GM08714 (cell line): ENCODE measurements around the gene CEACAM21.

Experiments
- H3K4me3 ChIP-seq: fragments of 200-500 bp; sonication (Bioruptor generic); 2 replicates; pipeline ENCODE4 v1.5.1; 2014; ENCODE audit warnings: mild to moderate bottlenecking, low read length, inconsistent platforms
- ZNF274 ChIP-seq: IDR thresholded peaks from 2 replicates; pipeline ENCODE4 v1.6.1; 2012; ENCODE audit warnings: mild to moderate bottlenecking, low read depth, low read length

CEACAM21 gene

DNA sequence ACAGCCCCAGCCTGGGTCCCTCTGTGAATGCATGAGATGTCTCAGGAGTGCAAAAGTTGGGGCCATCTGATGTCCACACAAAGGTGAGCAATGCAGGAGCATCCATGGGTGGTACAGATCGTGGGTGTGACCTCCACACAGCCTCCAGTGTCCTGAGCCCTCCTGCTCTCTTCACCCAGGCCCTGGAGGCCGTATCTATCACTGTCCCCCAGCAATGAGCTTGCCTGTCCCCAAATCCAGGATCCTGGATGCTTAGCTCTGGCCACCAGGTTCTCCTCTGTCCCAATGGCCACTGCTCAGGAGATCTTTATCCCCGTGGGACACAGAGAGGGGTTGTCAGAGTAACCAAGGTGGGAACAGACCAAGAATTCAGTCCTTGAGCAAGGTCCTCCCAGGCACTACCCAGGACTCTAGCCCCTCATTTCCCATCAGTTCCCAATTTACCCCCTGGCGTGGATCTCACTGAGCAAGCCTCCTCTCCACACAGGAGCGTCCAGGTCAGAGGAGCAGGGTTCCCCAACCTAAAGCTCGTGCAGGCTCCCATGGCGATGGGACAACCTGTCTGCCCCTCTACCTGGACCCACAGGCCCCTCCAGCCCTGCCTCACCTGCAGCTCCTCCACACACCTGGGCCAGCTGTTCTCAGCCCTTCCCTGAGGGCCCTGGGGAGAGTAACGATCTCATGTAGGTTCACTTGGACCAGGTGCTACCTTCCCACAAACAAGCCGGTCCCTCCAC is 11.3 kb downstream of the CEACAM21 start:
- TF ChIP-seq ZNF274: no peak
- no peak overlapping the region for H3K4me3 ChIP-seq

DNA sequence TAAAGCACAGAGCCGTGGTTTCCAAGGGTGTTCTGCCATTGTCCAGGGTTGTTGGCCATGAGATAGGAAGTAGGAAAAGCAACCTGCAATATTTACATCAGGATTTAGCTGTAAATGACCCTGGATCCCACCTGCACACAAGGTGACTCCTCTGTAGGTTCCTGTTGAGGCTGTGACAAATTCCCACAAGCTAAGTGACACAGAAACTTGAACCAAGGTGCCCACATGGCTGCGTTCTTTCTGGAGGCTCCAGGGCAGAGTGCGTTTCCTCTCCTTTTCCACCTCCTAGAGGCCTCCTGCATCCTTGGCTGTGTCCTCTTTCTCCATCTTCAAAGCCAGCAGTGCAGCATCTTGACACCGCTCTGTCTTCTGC is 11.9 kb downstream of the CEACAM21 start:
- H3K4me3 ChIP-seq: no peak overlapping the region
- no peak for TF ChIP-seq ZNF274

DNA sequence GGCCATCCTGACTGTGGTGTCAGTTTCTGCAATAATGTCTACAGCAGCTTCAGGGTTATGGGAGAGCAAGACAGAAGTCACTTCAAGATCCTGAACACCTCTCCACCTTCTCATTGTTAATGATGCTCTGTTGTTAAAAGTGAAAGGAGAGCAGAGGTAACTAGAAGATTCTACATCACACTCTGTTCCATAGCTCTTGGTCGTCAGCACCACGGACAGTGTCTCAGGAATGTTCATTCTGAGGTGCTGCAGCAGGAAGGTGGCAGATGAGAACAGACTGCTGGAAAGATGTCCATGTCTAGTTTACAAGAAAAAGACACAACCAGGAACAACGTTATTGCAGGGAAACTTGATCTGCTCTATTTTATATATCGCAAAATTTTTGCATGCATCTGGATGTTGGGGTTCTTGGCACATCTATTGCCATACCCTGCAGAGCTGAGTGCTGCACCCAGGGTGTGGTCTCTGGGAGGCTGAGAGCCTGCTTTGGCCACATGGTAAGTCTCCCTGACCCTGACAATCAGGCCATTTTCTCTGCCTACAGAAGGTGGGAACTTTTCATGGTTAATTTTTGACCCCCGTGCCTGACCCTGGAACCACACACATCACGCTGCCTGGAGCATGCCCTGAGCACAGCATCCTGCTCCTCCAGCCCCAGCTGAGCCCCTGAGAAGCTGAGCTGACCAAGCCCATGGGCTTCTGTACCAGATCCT is 12.7 kb downstream of the CEACAM21 start:
- no peak overlapping the region for H3K4me3 ChIP-seq
- no peak for TF ChIP-seq ZNF274

DNA sequence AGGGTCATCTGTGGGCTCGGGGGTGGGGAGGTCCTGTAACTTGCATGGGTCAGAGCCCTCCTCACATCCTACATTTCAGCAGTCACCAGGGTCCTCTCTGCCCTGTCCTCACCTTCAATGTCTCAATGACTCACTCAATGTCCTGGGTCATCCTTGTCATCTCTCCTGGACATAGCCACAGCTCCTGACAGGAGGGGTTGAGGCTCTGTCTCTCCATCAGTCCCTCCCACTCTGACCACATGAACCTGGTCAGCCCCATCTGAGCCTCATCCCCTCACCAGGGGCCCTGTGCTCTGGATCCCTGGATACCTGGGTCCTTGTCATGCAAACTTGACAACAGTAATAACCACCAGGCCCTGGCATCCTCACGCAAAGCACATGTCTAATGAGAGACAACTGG is 13.4 kb downstream of the CEACAM21 start:
- TF ChIP-seq ZNF274: no peak
- no peak overlapping the region for H3K4me3 ChIP-seq

DNA sequence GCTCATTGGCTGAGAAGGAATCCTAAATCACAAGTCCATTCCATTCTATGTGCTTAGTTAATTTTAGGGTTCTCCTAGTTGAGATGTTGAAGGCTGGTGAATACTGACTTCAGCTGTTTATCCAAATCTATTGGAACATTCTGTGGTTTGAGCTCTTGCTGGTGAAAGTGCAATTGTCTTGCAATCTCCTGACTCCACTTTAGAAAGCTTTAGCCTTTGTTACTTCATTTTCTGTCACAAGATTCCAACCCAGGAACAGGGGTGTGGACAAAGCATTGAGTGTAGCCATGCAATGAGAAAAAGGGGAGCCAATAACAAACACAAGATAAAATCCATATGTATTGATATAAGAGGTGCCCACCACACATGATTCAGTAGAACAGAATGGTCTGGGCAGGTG is 15.0 kb downstream of the CEACAM21 start:
- TF ChIP-seq ZNF274: no peak
- H3K4me3 ChIP-seq: no peak overlapping the region

DNA sequence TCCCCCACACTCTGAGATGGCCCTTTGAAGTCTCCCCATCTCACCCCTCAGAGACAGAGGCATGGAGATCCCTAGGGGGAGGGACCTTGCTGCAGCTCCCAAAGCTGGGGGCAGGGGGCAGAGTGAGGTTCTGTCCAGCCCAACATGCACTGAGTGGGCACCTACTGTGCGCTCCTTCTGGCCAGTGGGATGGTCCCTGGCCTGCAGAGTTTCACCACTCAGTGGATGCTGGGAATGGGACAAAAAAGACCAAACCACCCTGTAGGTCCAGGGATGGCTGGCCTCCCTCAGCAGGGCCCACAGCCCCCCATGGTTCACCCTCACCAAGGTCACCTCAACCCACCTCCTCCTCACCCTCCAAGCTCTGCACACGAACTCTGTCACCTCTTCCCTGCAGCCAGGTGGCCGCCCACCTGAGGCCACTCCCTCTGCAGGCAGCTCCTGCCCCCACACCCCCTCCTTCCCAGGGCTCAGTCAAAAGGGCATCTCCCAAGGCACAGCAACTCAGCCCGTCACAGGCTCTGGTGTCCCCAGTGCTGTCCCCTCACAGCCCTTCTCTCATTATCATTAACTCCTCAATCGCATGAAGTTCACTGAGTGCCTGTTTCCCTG is 16.1 kb downstream of the CEACAM21 start:
- no peak for TF ChIP-seq ZNF274

DNA sequence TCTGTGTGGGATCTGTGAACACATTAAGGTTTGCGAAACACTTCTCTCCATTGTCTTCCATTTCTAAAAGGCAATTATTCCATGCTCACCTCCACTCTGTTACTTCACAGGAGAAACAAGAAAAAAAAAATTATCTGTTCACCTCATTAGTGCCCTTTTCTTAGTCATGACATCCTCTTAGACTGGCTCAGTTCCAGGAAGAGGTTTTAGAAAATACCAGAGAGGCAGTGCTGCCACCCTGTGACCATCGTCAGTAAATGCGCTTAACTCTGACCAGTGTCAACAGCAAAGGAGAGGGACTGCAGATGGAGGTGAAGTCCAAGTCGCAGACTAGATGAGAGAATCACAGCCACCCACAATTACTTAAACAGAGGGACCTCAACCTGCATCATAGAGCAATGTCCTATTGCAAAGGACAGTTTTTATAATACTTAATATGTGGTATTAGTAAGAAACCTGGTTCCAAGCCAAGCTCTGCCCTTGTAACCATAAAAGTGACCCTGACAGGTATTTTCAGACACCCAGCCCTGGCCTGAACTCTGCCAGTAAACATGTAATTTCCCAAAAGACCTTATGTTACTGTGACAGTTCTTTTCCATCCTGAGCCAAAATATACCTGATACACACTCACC is 19.4 kb downstream of the CEACAM21 start:
- no peak overlapping the region for H3K4me3 ChIP-seq
- TF ChIP-seq ZNF274: no peak

More for the DNA sequence above, 16.1 kb downstream of the CEACAM21 start:
- no peak overlapping the region for H3K4me3 ChIP-seq

DNA sequence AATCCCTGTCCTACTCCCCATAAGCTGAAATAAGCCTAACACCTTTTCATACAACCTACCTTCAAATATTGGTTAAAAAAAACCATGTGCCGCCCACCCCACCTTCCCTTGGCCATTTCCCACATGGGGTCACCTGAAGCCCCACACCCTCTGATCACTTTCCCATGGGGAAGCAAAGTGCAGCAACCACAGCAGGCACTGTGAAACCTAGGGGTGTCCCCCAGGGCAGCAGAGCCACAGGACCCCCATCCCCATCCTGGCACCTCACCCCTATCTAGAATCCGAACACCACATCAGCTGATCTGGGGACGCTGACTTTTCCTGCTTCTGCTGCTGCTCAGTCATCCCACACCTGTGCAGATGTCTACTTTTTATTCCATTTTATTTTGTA is 19.9 kb downstream of the CEACAM21 start:
- H3K4me3 ChIP-seq: no peak overlapping the region
- TF ChIP-seq ZNF274: no peak

DNA sequence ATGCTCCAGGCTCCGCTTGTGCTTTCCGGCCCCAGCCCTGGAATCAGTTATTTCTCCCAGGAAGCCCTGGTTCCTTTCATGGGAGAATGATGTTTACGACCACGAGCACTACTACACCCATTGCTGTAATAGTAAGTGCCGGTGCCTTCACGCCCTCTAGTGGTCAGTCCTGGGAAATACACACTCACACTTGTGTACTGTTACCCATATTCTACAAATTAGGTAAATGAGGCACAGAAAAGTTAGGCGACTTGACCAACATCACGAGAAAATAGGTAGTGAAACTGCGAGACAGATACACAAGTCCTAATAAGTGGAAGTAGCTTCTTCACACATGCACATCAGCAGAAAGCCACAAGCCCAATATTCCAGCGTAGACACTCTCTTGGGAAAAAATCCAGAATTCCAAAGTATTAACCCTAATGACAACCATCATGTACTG is 21.7 kb downstream of the CEACAM21 start:
- no peak overlapping the region for H3K4me3 ChIP-seq

DNA sequence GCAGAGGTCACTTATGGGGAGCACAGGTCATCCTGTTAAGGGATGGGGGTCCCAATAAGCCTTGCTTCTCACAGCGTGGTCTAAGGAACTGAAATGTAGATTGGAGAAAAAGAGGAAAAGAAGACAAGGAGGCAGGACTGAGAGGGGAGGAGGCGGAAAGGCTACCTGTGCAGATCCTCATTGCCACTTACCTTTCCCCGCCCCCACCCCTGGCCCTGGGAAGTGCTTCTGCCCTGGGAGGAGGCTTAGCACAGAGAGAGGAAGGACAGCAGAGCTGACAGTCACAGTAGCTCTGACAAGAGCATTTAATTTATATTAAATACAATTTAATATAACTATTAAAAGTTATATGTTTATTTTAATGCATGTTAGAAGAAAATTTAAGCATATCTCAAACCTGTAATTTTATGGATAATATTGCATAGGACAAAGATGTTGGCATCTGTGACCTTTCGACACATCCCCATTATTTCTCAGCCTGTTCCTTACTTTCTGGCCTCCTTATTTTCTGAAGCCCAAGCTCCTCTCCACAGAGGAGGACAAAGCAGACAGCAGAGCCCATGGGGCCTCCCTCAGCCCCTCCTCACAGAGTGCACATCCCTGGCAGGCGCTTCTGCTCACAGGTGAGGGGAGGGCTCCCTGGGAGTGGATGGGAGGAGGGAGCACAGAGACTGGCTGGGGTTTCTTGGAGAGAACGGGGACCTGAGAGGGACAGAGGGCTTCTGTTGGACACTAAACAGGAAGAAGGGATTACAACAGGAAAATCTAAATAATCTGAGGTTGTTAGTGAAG is 23.4 kb downstream of the CEACAM21 start:
- TF ChIP-seq ZNF274: no peak
- no peak overlapping the region for H3K4me3 ChIP-seq

More for the DNA sequence above, 21.7 kb downstream of the CEACAM21 start:
- TF ChIP-seq ZNF274: no peak

DNA sequence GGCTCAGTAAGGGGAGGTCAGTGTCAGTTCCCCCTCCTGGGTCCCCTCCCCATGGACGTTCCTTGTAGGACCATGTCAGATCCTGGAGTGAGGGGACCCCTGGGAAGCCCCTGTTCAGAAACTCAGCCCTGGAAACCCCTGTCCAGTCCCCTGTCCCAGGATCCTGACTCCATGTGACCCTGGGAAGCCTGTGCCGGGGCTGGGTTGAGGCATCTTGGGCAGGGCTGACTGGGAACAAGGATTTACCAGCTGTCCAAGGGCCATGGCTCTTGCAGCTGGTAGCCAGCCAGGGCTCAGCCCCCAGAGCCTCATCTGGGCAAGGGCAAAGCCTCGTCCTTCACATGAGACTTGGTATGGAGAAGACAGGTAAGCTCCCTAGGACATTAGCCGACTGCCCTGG is 25.8 kb downstream of the CEACAM21 start:
- no peak overlapping the region for H3K4me3 ChIP-seq
- no peak for TF ChIP-seq ZNF274

DNA sequence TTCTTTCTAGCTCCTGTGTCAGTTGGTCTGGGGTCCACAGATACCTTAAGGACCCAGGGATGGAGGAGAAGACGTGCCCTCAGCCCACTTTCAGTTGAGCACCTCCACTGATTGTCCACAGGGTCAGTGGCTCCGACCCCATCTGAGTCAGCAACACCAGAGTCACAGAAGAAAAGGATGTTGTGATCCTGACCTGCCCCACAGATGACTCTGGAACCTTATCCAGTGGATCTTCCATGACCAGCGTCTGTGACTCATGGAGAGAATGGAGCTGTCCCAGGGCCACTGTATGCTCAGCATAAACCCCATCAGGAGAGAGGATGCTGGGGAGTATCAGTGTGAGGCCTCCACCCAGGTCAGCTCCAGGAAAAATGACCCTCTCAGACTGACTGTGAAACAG is 28.9 kb downstream of the CEACAM21 start:
- no peak for TF ChIP-seq ZNF274
- H3K4me3 ChIP-seq: no peak overlapping the region

DNA sequence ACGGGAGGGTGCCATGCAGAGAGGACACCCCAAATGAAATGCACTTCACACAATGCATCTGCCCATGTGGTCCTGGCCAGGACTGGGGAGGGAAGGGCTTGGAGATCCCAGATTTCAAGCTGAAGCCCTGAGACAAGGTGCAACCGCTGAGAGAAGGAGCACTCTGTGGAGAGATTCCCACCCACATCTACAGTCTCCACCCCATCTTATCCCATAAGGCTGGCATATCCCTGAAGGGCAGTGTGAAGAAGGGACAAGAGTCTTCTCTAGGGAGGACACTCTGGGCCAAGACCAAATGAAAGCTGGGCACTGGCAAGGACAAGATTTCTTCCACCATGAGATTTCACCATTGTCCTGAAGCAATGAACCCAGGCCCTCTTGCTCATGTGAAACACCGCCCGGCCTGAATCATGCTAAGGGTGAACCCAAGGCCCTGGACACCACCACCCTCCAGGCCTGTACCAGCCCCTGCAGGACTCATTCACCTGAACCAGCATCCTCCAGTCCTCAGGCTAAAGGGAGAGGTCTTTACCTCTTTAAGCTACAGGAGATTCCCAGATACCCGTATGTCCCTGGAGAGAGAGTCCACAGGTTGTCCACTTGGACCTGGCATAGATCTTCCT is 30.4 kb downstream of the CEACAM21 start:
- no peak for TF ChIP-seq ZNF274
- H3K4me3 ChIP-seq: no peak overlapping the region
